OCI-LY1 (cell line): ENCODE data around the gene PSME1.
A peak's percentile ranks its signal among the peaks of the same experiment; 100 is the strongest.

Source experiments
- H2AFZ ChIP-seq: fragments of 200-600 bp; sonication (generic), shearing (Covaris generic); 2 replicates; pipeline ENCODE4 v1.6.0; 2014; ENCODE audit warnings: antibody characterized with exemption, mild to moderate bottlenecking, low read length
- H3F3A ChIP-seq: fragments of 200-600 bp; sonication (generic), shearing (Covaris generic); 2 replicates; pipeline ENCODE4 v1.6.0; 2014; ENCODE audit warnings: mild to moderate bottlenecking, antibody characterized with exemption, low read length, moderate library complexity; ENCODE audit not compliant: insufficient read depth
- H3K27ac ChIP-seq: fragments of 200-600 bp; sonication (generic); 2 replicates; pipeline ENCODE4 v1.5.1; 2014; ENCODE audit warnings: low read length, mixed run types, mild to moderate bottlenecking, low read depth; ENCODE audit not compliant: poor library complexity, severe bottlenecking
- H3K27me3 ChIP-seq: fragments of 200-600 bp; sonication (generic); 2 replicates; pipeline ENCODE4 v1.6.0; 2014; ENCODE audit warnings: antibody characterized with exemption, mild to moderate bottlenecking, low read length, moderate library complexity; ENCODE audit not compliant: insufficient read depth
- H3K36me3 ChIP-seq: fragments of 200-600 bp; sonication (generic); 2 replicates; pipeline ENCODE4 v1.6.1; 2014; ENCODE audit warnings: mild to moderate bottlenecking, antibody characterized with exemption, low read length, moderate library complexity, mixed read lengths; ENCODE audit not compliant: insufficient read depth
- H3K4me1 ChIP-seq: fragments of 200-600 bp; sonication (generic); 2 replicates; pipeline ENCODE4 v1.5.1; 2014; ENCODE audit warnings: mild to moderate bottlenecking, low read length, moderate library complexity; ENCODE audit not compliant: insufficient read depth, severe bottlenecking
- H3K4me2 ChIP-seq: fragments of 200-600 bp; sonication (generic), shearing (Covaris generic); 2 replicates; pipeline ENCODE4 v1.6.1; 2014; ENCODE audit warnings: low read length
- H3K4me3 ChIP-seq: fragments of 200-600 bp; sonication (generic); 2 replicates; pipeline ENCODE4 v1.5.1; 2014; ENCODE audit warnings: low read length, low read depth, mild to moderate bottlenecking, mixed read lengths; ENCODE audit not compliant: poor library complexity, severe bottlenecking
- H3K79me2 ChIP-seq: fragments of 200-600 bp; shearing (Covaris generic); 2 replicates; pipeline ENCODE4 v1.6.1; 2016; ENCODE audit warnings: mixed run types, low read length, mixed read lengths; ENCODE audit not compliant: insufficient read depth
- H3K9ac ChIP-seq: fragments of 200-600 bp; sonication (generic), shearing (Covaris generic); 2 replicates; pipeline ENCODE4 v1.6.1; 2014; ENCODE audit warnings: mild to moderate bottlenecking, low read length, mixed read lengths
- H3K9me2 ChIP-seq: fragments of 200-600 bp; sonication (generic), shearing (Covaris generic); 2 replicates; pipeline ENCODE4 v1.6.1; 2014; ENCODE audit warnings: low read depth, mild to moderate bottlenecking, low read length, mixed read lengths
- H3K9me3 ChIP-seq: fragments of 200-600 bp; shearing (Covaris generic); 2 replicates; pipeline ENCODE4 v1.6.1; 2014; ENCODE audit warnings: low read length, mixed read lengths
- H4K20me1 ChIP-seq: fragments of 200-600 bp; sonication (generic), shearing (Covaris generic); 2 replicates; pipeline ENCODE4 v1.6.0; 2016; ENCODE audit warnings: mild to moderate bottlenecking, low read length; ENCODE audit not compliant: insufficient read depth
- EZH2 ChIP-seq: fragments of 200-600 bp; sonication (generic), shearing (Covaris generic); IDR thresholded peaks from 2 replicates; pipeline ENCODE4 v1.8.0; 2017; ENCODE audit warnings: borderline replicate concordance, mixed run types, mild to moderate bottlenecking, antibody characterized with exemption, low read length, moderate library complexity, mixed read lengths
- TF ChIP-seq, protein P1 (sequence below): fragments of 200-600 bp; sonication (generic), shearing (Covaris generic); IDR thresholded peaks from 2 replicates; pipeline ENCODE4 v1.5.1; 2017; ENCODE audit warnings: mild to moderate bottlenecking, antibody characterized with exemption, low read length, moderate library complexity, mixed read lengths

The PSME1 gene

DNA sequence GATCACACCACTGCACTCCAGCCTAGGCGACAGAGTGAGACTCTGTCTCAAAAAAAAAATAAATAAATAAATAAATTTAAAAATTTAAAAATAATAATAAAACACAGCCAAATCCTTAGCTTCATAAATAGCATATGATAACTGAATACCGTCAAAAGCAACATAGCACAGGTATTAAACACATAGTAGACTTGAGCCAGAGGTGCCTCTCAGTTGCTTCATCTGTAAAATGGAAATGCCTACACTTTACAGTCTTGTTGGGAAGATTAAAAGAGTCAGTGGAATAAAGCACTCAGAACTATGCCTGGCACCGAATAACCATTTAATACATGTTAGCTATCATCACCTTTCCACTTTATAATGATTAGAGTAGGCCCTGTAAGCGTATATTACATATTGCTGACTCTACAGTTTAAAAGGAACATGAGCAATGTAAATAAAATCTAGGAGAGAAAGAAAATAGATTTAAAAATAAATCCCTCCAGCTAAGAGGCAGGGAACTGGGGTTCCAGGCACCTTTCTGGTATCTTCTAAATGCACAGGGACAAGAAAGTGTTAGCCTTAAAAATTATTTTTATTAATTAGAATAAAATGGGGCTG, 29.2 kb upstream of the PSME1 start:
- Histone ChIP-seq H3K4me1 (peaks cover 8% of the 10 kb centered on the region), H3K4me2 (no peak overlapping the region), H3F3A (no peaks in the 10 kb centered on the region; the same call in 1 of the 2 replicates), H3K4me3 (no peak overlapping the region), H4K20me1 (no peaks in the 10 kb centered on the region), H3K9me3 (no peaks in the 10 kb centered on the region), H3K27me3 (no peaks in the 10 kb centered on the region), H3K9ac (no peak overlapping the region), H3K27ac (no peak overlapping the region), H3K36me3 (peaks cover 22% of the 10 kb centered on the region), H3K79me2 (no peaks in the 10 kb centered on the region), H3K9me2 (no peaks in the 10 kb centered on the region), H2AFZ (no peak overlapping the region)
- TF ChIP-seq, protein P1, sequence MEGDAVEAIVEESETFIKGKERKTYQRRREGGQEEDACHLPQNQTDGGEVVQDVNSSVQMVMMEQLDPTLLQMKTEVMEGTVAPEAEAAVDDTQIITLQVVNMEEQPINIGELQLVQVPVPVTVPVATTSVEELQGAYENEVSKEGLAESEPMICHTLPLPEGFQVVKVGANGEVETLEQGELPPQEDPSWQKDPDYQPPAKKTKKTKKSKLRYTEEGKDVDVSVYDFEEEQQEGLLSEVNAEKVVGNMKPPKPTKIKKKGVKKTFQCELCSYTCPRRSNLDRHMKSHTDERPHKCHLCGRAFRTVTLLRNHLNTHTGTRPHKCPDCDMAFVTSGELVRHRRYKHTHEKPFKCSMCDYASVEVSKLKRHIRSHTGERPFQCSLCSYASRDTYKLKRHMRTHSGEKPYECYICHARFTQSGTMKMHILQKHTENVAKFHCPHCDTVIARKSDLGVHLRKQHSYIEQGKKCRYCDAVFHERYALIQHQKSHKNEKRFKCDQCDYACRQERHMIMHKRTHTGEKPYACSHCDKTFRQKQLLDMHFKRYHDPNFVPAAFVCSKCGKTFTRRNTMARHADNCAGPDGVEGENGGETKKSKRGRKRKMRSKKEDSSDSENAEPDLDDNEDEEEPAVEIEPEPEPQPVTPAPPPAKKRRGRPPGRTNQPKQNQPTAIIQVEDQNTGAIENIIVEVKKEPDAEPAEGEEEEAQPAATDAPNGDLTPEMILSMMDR, result no peak
- TF ChIP-seq EZH2, result no peak

DNA sequence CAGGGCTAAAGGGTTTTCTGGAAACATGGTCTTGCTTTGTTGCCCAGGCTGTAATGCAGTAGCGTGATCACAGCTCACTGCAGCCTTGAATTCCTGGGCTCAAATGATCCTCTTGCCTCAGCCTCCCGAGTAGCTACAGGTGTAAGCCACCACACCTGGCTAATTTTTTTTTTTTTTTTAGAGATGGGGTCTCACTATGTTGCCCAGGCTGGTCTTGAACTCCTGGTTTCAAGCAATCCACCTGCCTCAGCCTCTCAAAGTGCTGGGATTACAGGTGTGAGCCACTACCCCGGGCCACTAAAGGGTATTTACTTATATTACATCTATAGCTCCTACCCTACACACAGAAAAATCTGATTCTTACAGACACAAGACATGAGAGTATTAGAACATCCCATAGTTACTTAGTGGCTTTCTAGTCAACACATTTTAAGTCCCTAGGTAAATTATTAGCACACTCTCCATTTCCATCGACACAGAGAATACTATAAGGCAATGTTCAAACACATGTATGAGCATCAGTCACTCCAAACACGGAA, 27.6 kb upstream of the PSME1 start:
- TF ChIP-seq, protein P1, result no peak
- TF ChIP-seq EZH2, result no peak
- Histone ChIP-seq H2AFZ (0 out of 2 replicates have a peak overlapping the region, but pooled peaks have one; percentile 83), H3K9me3 (no peaks in the 10 kb centered on the region), H3K4me3 (no peak overlapping the region), H3K36me3 (peaks cover 13% of the 10 kb centered on the region), H3K79me2 (no peaks in the 10 kb centered on the region), H3K27me3 (no peaks in the 10 kb centered on the region), H4K20me1 (no peaks in the 10 kb centered on the region), H3K27ac (peak overlapping the region; percentile 70), H3K9ac (no peak overlapping the region; the same call in 1 of the 2 replicates), H3F3A (no peaks in the 10 kb centered on the region; the same call in 1 of the 2 replicates), H3K9me2 (no peaks in the 10 kb centered on the region), H3K4me2 (peak overlapping the region; percentile 31; the same call in 1 of the 2 replicates), H3K4me1 (peaks cover 11% of the 10 kb centered on the region)

DNA sequence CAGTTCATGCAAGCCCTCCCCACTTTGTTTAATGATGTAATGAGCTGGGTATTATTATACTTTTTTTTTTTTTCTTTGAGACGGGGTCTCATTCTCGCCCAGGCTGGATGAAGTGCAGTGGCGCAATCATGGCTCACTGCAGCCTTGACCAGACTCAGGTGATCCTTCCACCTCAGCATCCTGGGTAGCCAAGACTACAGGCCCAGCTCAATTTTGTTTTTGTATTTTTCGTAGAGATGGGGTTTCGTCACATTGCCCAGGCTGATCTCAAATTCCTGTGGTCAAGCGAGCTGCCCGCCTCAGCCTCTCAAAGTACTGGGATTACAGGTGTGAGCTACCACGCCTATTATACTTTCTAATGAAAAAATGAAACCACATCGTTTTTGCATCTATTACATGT, 25.9 kb upstream of the PSME1 start:
- no peak for TF ChIP-seq EZH2
- TF ChIP-seq, protein P1, result no peak
- Histone ChIP-seq H4K20me1 (no peaks in the 10 kb centered on the region), H3K27ac (no peak overlapping the region), H3K4me2 (no peak overlapping the region), H3K27me3 (no peaks in the 10 kb centered on the region), H3K9ac (no peak overlapping the region), H3K9me3 (no peaks in the 10 kb centered on the region), H3K9me2 (no peaks in the 10 kb centered on the region), H3K4me3 (no peak overlapping the region), H3K4me1 (peaks cover 13% of the 10 kb centered on the region), H3K36me3 (no peaks in the 10 kb centered on the region), H2AFZ (no peak overlapping the region), H3K79me2 (no peaks in the 10 kb centered on the region), H3F3A (no peaks in the 10 kb centered on the region; the same call in 1 of the 2 replicates)
